HG02642 (cell line): ENCODE results near the gene CHCHD3.

Experiments
- ATAC-seq: cut with Tn5 transposase; IDR thresholded peaks from one replicate; pipeline ENCODE4 v1.9.1; 2021; ENCODE audit warnings: mild to moderate bottlenecking; ENCODE audit not compliant: unreplicated experiment, poor library complexity

CHCHD3 gene

GRCh38 chr7:133015888-133016287 is 66.0 kb downstream of the CHCHD3 start:
- no peak for ATAC-seq

GRCh38 chr7:133011746-133012145 is 70.1 kb downstream of the CHCHD3 start:
- ATAC-seq, result no peak

GRCh38 chr7:133009426-133010252 is 72.3 kb downstream of the CHCHD3 start:
- ATAC-seq, result no peak

- ATAC-seq, result no peak
Observed at GRCh38 chr7:133007961-133008360, 73.9 kb downstream of the CHCHD3 start.

- no peak for ATAC-seq
Observed at GRCh38 chr7:133003052-133003910, 78.6 kb downstream of the CHCHD3 start.

GRCh38 chr7:133001727-133002126 is 80.2 kb downstream of the CHCHD3 start:
- ATAC-seq, result no peak

GRCh38 chr7:132999845-133000244 is 82.0 kb downstream of the CHCHD3 start:
- no peak for ATAC-seq

GRCh38 chr7:132998763-132999162 is 83.1 kb downstream of the CHCHD3 start:
- ATAC-seq, result no peak

GRCh38 chr7:132997505-132997904 is 84.4 kb downstream of the CHCHD3 start:
- ATAC-seq, result no peak

- ATAC-seq, result no peak
Observed at GRCh38 chr7:132996581-132997242, 85.2 kb downstream of the CHCHD3 start.

- no peak for ATAC-seq
Observed at GRCh38 chr7:132993377-132994013, 88.4 kb downstream of the CHCHD3 start.

- ATAC-seq, result no peak
Observed at GRCh38 chr7:132991615-132992587, 90.0 kb downstream of the CHCHD3 start.

- ATAC-seq, result no peak
Observed at GRCh38 chr7:132988117-132988516, 93.8 kb downstream of the CHCHD3 start.

- no peak for ATAC-seq
Observed at GRCh38 chr7:132980402-132980801, 101.5 kb downstream of the CHCHD3 start.

- ATAC-seq, result no peak
Observed at GRCh38 chr7:132979524-132979923, 102.4 kb downstream of the CHCHD3 start.

- ATAC-seq, result no peak
Observed at GRCh38 chr7:132977234-132977633, 104.7 kb downstream of the CHCHD3 start.

- no peak for ATAC-seq
Observed at GRCh38 chr7:132972745-132973144, 109.1 kb downstream of the CHCHD3 start.

GRCh38 chr7:132970257-132970656 is 111.6 kb downstream of the CHCHD3 start:
- ATAC-seq, result no peak

- no peak for ATAC-seq
Observed at GRCh38 chr7:132969520-132969919, 112.4 kb downstream of the CHCHD3 start.
